Measurements from ENCODE around the gene FGF7.

GRCh38 chr15:49528289-49528688, 105.2 kb downstream of the FGF7 start:
- no peak for TF ChIP-seq CTCF (IDR thresholded peaks at IDR 0.05)
- TF ChIP-seq ZFX (IDR thresholded peaks at IDR 0.05; ENCODE audit: borderline replicate concordance): no peak

Measured in 22Rv1 (cell line).